ENCODE data around the gene FOXP2.

Gene FOXP2

DNA sequence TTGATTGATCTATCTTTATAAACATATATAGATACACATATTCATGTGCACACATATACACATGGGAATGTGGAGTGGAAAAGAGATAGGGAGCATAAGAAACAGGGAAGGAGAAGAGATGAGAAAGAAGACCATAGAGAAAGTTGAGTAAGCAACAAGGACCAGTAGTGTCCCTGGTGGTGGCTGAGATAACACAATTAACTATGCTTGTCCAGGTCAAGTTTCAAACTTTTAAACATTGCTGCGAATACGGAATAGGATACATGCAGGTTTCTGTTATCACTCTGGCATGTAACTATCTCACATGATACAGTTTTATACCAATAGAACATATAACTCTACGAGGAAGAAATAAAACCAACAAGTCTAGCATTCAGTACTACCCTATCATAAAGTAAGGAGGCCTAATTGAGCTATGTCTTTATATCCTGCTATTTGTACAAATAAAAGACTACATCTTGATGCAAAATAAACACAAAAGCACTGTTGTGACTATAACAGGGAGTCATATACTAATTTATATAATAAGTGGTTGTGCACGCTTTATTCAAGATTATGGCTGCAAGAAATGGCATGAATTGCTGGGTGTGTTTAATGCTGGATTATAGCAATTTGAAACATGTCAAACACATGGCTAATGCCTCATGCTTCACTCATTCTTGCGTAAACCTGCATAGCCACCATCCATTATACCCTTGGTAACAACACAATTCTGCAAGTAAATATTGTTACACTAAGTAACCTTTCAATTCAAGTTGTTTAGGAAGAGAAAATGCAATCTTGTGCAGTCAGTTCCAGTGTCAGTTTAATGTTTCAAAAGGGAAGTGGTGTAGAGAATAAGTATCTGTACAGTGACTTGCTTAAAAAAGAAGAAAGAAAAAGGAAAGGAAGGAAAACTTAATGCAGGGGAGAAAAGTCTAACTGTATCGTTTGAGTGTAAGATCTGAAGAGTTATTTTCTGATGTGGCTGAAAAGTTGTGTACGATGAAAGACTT lies 8.2 kb downstream of the FOXP2 start:
- no peak overlapping the region for H3K4me3 ChIP-seq (replicated peaks in 1 of 2; ENCODE audit: low read depth in 2 of 2, low read length in 2 of 2)
- no peak for DNase-seq (ENCODE audit: low read depth in 2 of 2)
- no peak for TF ChIP-seq CTCF (IDR thresholded peaks at IDR 0.05; ENCODE audit: low read depth, low read length)

- no peak overlapping the region for H3K4me3 ChIP-seq (replicated peaks in 1 of 2; ENCODE audit: low read depth in 2 of 2, low read length in 2 of 2)
- no peak for DNase-seq (ENCODE audit: low read depth in 2 of 2)
- no peak for TF ChIP-seq CTCF (IDR thresholded peaks at IDR 0.05; ENCODE audit: low read depth, low read length)
Measured at GRCh38 chr7:114426382-114426781, 11.8 kb downstream of the FOXP2 start.

DNA sequence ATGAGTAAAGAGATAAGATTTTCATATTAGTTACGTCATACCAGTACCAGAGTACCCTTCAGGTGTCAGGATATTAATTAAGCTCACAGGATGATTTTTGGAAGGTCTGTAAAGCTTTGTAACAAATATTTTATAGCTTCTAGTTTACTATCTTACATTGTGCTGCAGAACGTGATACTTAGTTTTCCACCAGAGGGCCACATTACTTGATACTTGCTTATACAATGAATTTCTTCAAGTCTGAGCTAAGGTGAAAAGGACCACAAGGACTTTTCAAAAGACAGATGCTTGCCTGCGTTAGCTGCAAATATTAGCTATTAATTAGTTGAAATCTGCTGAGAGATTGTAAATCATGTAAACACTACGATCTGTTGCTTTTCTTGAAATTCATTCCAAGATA lies 12.2 kb downstream of the FOXP2 start:
- H3K4me3 ChIP-seq (replicated peaks in 1 of 2; ENCODE audit: low read depth in 2 of 2, low read length in 2 of 2): no peak overlapping the region
- peak; percentile 4 to 66 for DNase-seq (ENCODE audit: low read depth in 2 of 2)
- TF ChIP-seq CTCF (IDR thresholded peaks at IDR 0.05; ENCODE audit: low read depth, low read length): no peak

- no peak overlapping the region for H3K4me3 ChIP-seq (replicated peaks in 1 of 2; ENCODE audit: low read depth in 2 of 2, low read length in 2 of 2)
- no peak for TF ChIP-seq CTCF (IDR thresholded peaks at IDR 0.05; ENCODE audit: low read depth, low read length)
- no peak for DNase-seq (ENCODE audit: low read depth in 2 of 2)
Measured at GRCh38 chr7:114428211-114428610, 13.6 kb downstream of the FOXP2 start.

DNA sequence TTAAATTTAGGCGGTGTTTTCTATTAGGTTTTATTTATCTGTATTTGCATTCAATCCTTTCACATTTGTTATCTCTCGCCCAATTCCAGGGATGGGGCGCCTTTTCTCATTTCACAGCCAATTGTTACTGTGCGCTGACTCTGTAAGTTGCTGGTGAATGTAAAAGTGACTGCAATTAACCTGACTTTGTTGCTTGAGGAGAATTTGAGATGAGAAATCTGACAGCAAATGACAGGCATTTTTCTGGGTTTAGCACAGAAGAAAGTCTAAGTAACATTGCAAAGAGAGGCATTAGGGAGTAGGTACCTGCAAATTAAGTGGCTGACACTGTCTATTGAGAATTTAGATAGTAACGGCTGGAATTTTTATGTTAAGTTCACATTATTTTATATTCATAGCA lies 16.6 kb downstream of the FOXP2 start:
- H3K4me3 ChIP-seq (replicated peaks in 1 of 2; ENCODE audit: low read depth in 2 of 2, low read length in 2 of 2): no peak overlapping the region
- DNase-seq (ENCODE audit: low read depth in 2 of 2): no peak
- no peak for TF ChIP-seq CTCF (IDR thresholded peaks at IDR 0.05; ENCODE audit: low read depth, low read length)

DNA sequence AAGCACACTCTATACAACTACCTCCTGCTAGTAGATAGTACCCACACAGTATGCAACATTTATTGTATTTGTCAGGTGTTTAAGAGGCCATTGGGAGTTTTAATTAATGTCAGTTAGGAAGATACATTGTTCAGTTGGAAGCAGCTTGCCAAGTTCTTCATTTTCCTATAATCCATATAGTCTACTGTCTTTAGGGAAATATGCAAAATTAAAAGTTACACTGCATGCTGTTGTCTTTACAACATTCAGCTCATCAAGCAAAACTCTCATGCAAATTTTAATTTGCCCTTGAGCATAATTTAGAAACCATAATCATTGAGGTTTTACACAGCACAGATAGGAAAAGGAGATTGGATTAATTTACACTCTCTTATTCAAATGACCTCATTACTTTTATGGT lies 17.4 kb downstream of the FOXP2 start:
- DNase-seq (ENCODE audit: low read depth in 2 of 2): no peak
- no peak for TF ChIP-seq CTCF (IDR thresholded peaks at IDR 0.05; ENCODE audit: low read depth, low read length)
- no peak overlapping the region for H3K4me3 ChIP-seq (replicated peaks in 1 of 2; ENCODE audit: low read depth in 2 of 2, low read length in 2 of 2)
